Neural cell (in vitro differentiated cells): ENCODE results near the gene LGALSL. TPM values are rescaled to one million over a fixed set of nuclear protein-coding genes. Genes with fewer than 3 reads are reported as not detected.

Experiments used
- H2AFZ ChIP-seq: fragments of 200-600, 300-800 bp; sonication (generic), shearing (Covaris generic); 2 replicates; pipeline ENCODE4 v1.6.0; 2014; ENCODE audit warnings: low read depth, mild to moderate bottlenecking, antibody characterized with exemption, low read length, moderate library complexity
- H3F3A ChIP-seq: fragments of 200-600 bp; shearing (Covaris generic); 2 replicates; pipeline ENCODE4 v1.6.1; 2016; ENCODE audit warnings: mild to moderate bottlenecking, moderate library complexity, mixed read lengths, antibody characterized with exemption, low read length; ENCODE audit not compliant: insufficient read depth, poor library complexity, severe bottlenecking
- H3K27ac ChIP-seq: fragments of 200-600, 300-800 bp; sonication (generic), shearing (Covaris generic); 2 replicates; pipeline ENCODE4 v1.5.1; 2014; ENCODE audit warnings: mild to moderate bottlenecking, low read length, moderate library complexity
- H3K27me3 ChIP-seq: fragments of 300-800, 200-600 bp; sonication (generic), shearing (Covaris generic); 2 replicates; pipeline ENCODE4 v1.6.0; 2014; ENCODE audit warnings: mild to moderate bottlenecking, low read depth, low read length, moderate library complexity; ENCODE audit not compliant: insufficient read depth
- H3K36me3 ChIP-seq: fragments of 300-800, 200-600 bp; sonication (generic), shearing (Covaris generic); 2 replicates; pipeline ENCODE4 v1.5.1; 2014; ENCODE audit warnings: mild to moderate bottlenecking, antibody characterized with exemption, low read length, moderate library complexity; ENCODE audit not compliant: insufficient read depth
- H3K4me2 ChIP-seq: fragments of 300-800, 200-600 bp; sonication (generic), shearing (Covaris generic); 2 replicates; pipeline ENCODE4 v1.6.0; 2014; ENCODE audit warnings: mild to moderate bottlenecking, low read length
- H3K4me3 ChIP-seq: fragments of 300-800, 200-600 bp; sonication (generic), shearing (Covaris generic); 2 replicates; pipeline ENCODE4 v1.5.1; 2014; ENCODE audit warnings: mild to moderate bottlenecking, low read length, moderate library complexity
- H3K79me2 ChIP-seq: fragments of 200-600 bp; shearing (Covaris generic); replicated peaks from 2 replicates; pipeline ENCODE4 v1.6.0; 2014; ENCODE audit warnings: mild to moderate bottlenecking, low read length, moderate library complexity; ENCODE audit not compliant: insufficient read depth
- H3K9ac ChIP-seq: fragments of 300-800, 200-600 bp; sonication (generic), shearing (Covaris generic); 2 replicates; pipeline ENCODE4 v1.6.1; 2016; ENCODE audit warnings: mild to moderate bottlenecking, low read length, mixed read lengths
- H3K9me2 ChIP-seq: fragments of 200-600 bp; shearing (Covaris generic); 2 replicates; pipeline ENCODE4 v1.6.1; 2016; ENCODE audit warnings: mild to moderate bottlenecking, low read length, mixed read lengths; ENCODE audit not compliant: insufficient read depth
- H3K9me3 ChIP-seq: fragments of 200-600, 300-800 bp; sonication (generic), shearing (Covaris generic); 2 replicates; pipeline ENCODE4 v1.6.1; 2016; ENCODE audit warnings: mild to moderate bottlenecking, mixed run types, low read length, moderate library complexity, mixed read lengths
- H4K20me1 ChIP-seq: fragments of 200-600 bp; shearing (Covaris generic); 2 replicates; pipeline ENCODE4 v1.6.1; 2016; ENCODE audit warnings: mild to moderate bottlenecking, mixed run types; ENCODE audit not compliant: insufficient read depth
- CTCF ChIP-seq: fragments of 450-650 bp; IDR thresholded peaks from 2 replicates; pipeline ENCODE4 v1.5.1; 2014; ENCODE audit warnings: antibody characterized with exemption, mild to moderate bottlenecking, moderate library complexity; ENCODE audit not compliant: poor library complexity, severe bottlenecking
- EP300 ChIP-seq: fragments of 450-650 bp; conservative IDR thresholded peaks from 2 replicates; pipeline ENCODE4 v1.6.1; 2014; ENCODE audit warnings: antibody characterized with exemption, mild to moderate bottlenecking, moderate library complexity; ENCODE audit not compliant: poor library complexity, severe bottlenecking
- EZH2 ChIP-seq: fragments of 200-600, 300-800 bp; shearing (Covaris generic), sonication (generic); IDR thresholded peaks from 2 replicates; pipeline ENCODE4 v1.6.1; 2014; ENCODE audit warnings: antibody characterized with exemption, low read length, borderline replicate concordance, mild to moderate bottlenecking; ENCODE audit not compliant: insufficient read depth, poor library complexity, severe bottlenecking
- MXI1 ChIP-seq: fragments of 450-650 bp; conservative IDR thresholded peaks from 2 replicates; pipeline ENCODE4 v1.6.1; 2014; ENCODE audit warnings: antibody characterized with exemption, mild to moderate bottlenecking; ENCODE audit not compliant: poor library complexity, severe bottlenecking
- POLR2AphosphoS5 ChIP-seq: IDR thresholded peaks from 2 replicates; pipeline ENCODE4 v1.6.1; 2012
- RAD21 ChIP-seq: fragments of 450-650 bp; conservative IDR thresholded peaks from 2 replicates; pipeline ENCODE4 v1.6.1; 2014; ENCODE audit warnings: antibody characterized with exemption, mild to moderate bottlenecking, moderate library complexity
- REST ChIP-seq: IDR thresholded peaks from 2 replicates; pipeline ENCODE4 v1.6.1; 2012; ENCODE audit warnings: borderline replicate concordance
- SMC3 ChIP-seq: fragments of 450-650 bp; conservative IDR thresholded peaks from 2 replicates; pipeline ENCODE4 v1.6.1; 2014; ENCODE audit warnings: antibody characterized with exemption, mild to moderate bottlenecking, moderate library complexity; ENCODE audit not compliant: poor library complexity
- TAF1 ChIP-seq: IDR thresholded peaks from 2 replicates; pipeline ENCODE4 v1.6.1; 2012; ENCODE audit warnings: low read depth
- polyA plus RNA-seq: library from polyadenylated mRNA; depleted of rRNA; stranded (reverse); fragments of >200 nt; gene quantifications from 2 replicates; pipeline ENCODE4 v1.2.3, GENCODE V29; 2014

Gene LGALSL
- polyA plus RNA-seq, 1 donor from 2014 or later, result 43.6 TPM

- Histone ChIP-seq H3K4me2 (no peak overlapping the region), H3K9me2 (no peaks in the 10 kb centered on the region), H4K20me1 (no peaks in the 10 kb centered on the region), H3K27ac (no peak overlapping the region), H3K36me3 (no peaks in the 10 kb centered on the region), H2AFZ (no peak overlapping the region), H3K9ac (no peak overlapping the region), H3F3A (no peaks in the 10 kb centered on the region), H3K79me2 (no peaks in the 10 kb centered on the region), H3K27me3 (no peaks in the 10 kb centered on the region), H3K9me3 (no peaks in the 10 kb centered on the region), H3K4me3 (no peak overlapping the region)
- TF ChIP-seq EP300 (no peak), SMC3 (no peak), RAD21 (no peak), MXI1 (no peak), EZH2 (no peak)
Observed at GRCh38 chr2:64405581-64406406, 48.2 kb upstream of the LGALSL start.

- H3K79me2 ChIP-seq, result no peaks in the 10 kb centered on the region
- no peaks in the 10 kb centered on the region for H3K9me2 ChIP-seq
- no peaks in the 10 kb centered on the region for H4K20me1 ChIP-seq
- H3K27ac ChIP-seq, result no peak overlapping the region
- H2AFZ ChIP-seq, result no peak overlapping the region
- no peak overlapping the region for H3K9ac ChIP-seq
- H3K4me2 ChIP-seq, result no peak overlapping the region
- H3K36me3 ChIP-seq, result no peaks in the 10 kb centered on the region
- H3K4me3 ChIP-seq, result no peak overlapping the region
- H3K9me3 ChIP-seq, result no peaks in the 10 kb centered on the region
- H3F3A ChIP-seq, result no peaks in the 10 kb centered on the region
- TF ChIP-seq EZH2 (no peak), SMC3 (no peak), POLR2AphosphoS5 (no peak), TAF1 (no peak), REST (no peak), CTCF (no peak), EP300 (no peak)
- H3K27me3 ChIP-seq, result no peaks in the 10 kb centered on the region
Observed at GRCh38 chr2:64406407-64406774, 47.6 kb upstream of the LGALSL start.
